ENCODE results near the gene CASP9.

The CASP9 gene
- total RNA-seq: 8.0 to 8.3 (median 8.2) reads per million in 4 donors

GRCh38 chr1:15524021-15524282, at the start of gene CASP9:
CASP9 (minus strand) TSS chr1:15524215; CDS start chr1:15524200, 15 bp downstream.
- DNase-seq: no peak

DNA sequence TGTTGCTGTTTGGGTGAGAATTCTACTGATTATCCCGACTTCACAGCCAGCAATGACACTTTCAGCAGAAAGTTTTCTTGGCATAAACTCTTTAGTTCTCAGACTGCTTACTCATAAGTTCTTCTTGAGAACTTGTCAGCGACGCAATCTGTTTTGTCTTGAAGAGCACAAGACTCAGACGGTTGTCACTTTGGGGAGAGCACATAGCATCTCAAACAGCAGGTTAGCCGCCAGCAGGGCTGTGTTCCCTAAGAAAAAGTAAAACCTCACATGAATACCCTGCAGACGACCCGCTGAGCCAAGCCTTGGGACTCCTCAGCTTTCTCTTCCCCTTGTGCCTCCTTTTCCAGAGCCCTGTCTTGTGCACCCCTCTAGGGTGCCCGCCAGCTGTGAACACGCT, 49.5 kb upstream of the CASP9 start:
- no peak for DNase-seq

GRCh38 chr1:15571266-15571665, 47.3 kb upstream of the CASP9 start:
- DNase-seq: no peak

DNA sequence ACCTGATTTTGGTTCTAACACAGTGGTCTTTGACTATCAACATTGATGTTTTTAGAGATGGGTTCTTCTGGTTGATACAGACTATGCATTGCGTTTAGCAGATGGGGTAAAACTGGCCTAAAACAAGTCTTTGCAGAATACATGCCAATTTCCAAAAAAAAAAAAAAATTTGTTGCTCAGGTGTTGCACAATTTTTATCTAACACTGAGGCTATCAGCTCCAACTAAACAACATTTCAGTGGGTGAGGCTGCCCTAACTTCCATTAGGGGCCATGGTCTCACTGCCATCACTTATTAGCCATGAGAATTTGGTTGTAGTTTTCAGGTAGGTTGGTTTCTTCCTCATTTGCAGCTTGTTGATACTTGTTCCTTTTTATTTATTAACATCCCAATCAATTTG, 46.8 kb upstream of the CASP9 start:
- DNase-seq: no peak

DNA sequence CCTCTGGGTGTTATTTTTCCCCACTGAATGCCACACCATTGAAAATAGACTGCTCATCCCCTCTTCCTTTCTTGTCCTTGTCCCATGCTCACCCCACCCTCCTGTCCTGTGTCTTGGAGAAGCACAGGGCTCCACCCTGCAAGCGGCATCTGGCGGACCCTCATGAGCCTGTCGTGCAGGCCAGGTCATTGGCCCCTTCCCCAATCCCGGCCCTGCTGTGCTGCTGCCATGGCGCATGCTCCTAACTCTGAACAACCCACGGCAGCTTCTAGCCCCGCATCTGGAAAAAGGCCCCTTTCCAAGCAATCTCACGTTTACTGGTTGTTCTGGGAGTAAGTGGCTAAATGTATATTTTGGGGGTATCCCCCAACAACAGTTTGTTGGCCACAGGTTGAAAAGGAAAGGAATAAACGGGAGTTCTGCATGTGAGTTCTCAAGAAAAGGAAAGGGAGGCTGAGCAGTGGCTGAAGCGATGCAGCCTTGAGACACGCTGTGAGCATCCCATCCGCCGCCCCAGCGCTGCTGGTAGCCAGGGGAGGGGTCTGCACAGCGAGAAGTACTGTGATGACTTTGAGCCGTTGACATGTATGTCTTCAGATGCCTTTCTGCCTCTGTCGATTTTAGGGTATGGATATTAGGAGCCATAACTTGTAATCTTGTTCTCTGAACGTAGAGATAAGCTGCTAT, 44.5 kb upstream of the CASP9 start:
- DNase-seq: no peak

DNA sequence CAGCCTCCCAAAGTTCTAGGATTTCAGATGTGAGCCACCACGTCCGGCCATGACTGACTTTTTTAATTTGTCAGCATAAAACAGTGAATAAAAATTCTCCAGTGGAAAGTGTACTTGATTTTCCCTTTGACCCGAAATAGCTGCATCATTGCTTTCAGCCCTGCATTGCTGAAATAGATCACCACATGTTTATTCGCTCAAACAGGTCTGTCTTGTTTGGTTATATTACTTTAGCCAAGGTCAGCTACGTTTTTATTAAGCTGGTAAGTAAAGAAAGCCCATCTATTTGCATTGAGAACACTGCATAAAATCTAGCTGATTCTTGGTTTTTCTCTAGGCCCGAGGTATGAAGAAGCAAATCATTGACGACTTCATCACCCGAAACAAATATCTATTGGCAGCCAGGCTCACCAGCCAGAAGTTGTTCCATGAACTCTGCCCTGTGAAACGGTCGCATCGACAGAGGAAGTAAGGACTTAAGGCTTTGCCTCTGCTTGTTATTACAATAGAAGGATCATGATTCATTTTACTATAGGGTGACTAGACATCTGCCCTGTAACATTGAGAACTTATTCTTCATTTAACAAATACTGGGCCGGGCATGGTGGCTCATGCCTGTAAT, 35.3 kb upstream of the CASP9 start:
- DNase-seq: no peak

DNA sequence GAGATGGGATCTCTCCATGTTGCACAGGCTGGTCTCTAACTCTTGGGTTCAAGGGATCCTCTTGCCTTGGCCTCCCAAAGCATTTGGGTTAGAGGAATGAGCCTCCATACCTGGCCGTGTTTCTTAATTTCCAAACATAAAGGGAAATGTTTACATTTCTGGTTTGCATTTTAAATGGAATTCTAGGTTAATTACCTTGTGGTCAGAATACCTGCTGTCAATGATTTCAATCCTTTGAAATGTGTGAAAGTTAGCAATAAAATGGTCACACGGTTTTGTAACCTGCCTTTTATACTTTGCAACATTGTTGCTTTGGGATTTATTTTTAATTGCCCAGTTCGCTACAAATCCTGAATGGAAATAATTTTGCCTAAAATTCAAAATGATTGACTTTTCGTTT, 34.5 kb upstream of the CASP9 start:
- DNase-seq: no peak

DNA sequence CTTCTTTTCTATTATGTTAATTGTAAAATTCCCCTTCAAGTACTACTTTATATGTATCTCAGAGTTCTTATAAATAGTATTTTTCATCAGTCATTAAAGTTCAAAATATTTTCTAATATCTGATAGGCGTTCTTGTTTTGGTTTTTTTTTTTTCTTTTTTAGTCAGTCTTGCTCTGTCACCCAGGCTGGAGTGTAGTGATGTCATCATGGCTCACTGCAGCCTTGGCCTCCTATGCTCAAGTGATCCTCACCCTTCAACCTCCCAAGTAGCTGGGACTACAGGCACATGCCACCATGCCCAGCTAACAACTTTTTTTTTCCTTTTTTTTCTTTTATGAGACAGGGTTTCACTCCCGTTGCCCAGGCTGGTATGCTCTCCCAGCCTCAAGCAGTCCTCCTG, 33.6 kb upstream of the CASP9 start:
- DNase-seq: no peak

- no peak for DNase-seq
Observed at GRCh38 chr1:15557008-15557407, 33.0 kb upstream of the CASP9 start.

DNA sequence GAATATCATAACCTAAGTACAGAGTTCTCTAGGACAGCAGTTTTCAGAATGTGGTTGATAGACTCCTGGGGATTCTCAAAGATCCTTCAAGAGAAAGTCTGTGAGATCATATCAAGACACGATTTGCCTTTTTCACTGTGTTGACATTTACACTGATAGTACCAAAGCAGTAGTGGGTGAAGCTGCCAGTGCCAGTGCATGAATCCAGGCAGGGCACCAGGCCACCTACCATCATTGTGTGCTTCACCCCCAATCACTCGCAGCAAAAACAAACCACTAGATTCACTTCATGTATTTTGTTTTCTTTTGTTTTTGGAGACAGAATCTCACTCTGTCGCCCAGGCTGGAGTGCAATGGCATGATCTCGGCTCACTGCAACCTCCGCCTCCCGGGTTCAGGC, 26.6 kb upstream of the CASP9 start:
- no peak for DNase-seq

DNA sequence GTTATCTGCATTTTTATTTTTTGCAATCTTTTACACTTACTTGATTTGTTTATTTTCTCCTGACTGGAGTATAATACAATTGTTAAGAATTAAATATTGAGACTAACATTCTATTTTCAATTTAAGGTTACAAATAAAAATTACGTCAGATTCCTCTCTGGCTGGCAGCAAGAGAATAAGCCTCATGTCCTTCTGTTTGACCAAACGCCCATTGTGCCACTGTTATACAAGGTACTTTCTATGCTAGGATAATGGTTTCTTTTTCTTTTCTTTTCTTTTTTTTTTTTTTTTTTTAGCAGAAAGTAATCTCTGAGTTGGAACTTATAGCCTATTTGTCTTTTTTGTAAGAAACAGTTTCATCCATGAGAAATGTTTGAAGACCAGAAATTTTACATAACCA, 22.6 kb upstream of the CASP9 start:
- DNase-seq: no peak

- no peak for DNase-seq
Observed at GRCh38 chr1:15543589-15544568, 19.9 kb upstream of the CASP9 start.

DNA sequence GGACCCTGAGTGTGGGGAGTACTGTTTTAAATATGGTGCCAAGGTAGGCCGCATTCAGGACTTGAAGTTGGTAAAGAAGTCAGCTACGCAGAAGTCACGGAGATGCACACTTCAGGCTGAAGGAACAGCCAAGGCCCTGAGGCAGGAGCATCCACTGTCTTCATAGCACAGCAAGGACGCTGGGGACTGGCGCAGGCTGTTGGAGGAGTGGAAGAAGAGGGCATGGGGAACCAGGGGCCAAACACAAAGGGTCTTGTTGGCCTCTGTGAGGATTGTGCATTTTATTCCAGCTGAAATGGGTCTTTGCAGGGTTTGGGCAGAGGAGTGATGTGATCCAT, 19.2 kb upstream of the CASP9 start:
- no peak for DNase-seq

- no peak for DNase-seq
Observed at GRCh38 chr1:15542388-15543250, 18.6 kb upstream of the CASP9 start.

DNA sequence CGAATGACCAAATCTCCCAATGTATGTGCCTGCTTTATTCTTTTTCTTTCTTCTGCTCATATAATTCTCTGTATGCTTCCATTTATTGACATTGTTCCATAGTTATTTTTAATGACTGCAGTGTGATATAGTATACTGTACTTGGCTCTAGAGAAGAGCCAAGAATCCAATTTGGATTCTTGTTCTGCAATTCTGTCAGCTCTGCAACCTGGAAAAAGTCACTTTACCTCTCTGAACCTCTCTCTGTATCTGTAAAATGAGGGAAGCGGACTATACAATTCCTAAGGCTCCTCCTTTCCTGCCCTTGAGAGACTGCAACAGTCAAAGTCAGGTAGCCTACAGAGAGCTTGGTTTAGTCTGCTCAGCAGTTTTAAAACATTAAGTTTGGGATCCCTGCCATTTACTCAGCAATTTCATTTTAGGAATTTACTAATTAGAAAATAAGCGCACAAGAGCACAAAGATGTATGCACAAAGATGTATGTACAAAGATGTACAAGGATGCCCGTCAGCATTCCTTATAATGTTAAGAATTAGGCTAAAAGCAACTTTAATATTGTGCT, 17.3 kb upstream of the CASP9 start:
- DNase-seq: no peak

GRCh38 chr1:15540186-15540585, 16.2 kb upstream of the CASP9 start:
- no peak for DNase-seq

DNA sequence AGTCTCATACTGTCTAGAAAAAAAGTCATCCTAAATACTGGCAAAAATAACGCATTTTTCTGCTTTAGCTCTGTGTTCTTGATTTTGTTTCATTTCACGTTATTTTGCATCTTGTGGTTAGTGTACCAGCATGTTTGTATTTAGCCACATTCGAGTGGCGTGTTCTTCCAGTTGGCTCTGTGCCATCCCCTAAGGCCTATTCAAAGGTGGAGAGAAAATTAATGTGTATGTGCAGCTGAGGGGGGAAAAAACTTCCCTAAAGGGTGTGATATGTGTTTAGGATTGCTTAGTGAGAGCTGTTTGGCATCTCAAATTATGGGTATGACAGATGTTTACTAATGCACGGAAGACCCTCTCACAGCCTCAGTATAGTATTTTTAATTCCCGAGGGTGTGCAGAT, 14.8 kb upstream of the CASP9 start:
- no peak for DNase-seq

DNA sequence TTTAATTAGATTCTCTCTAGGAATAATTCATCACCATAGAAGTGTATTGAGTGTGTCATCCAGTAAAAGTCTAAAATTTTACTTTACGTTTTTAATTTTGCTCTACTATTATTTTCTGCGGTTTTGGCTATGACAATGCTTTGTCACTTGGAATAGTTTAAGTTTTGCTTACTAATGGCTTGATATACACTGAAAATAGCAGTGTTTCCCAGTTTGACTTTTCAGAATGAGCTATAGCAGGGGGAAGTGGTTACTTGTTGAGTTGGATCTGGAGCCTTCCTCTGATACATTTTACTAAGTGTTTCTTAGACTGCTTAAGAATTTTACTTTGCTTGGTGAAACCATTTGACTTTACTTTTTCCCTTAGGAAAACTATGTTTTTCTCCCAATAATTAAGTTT, 7.7 kb upstream of the CASP9 start:
- no peak for DNase-seq

DNA sequence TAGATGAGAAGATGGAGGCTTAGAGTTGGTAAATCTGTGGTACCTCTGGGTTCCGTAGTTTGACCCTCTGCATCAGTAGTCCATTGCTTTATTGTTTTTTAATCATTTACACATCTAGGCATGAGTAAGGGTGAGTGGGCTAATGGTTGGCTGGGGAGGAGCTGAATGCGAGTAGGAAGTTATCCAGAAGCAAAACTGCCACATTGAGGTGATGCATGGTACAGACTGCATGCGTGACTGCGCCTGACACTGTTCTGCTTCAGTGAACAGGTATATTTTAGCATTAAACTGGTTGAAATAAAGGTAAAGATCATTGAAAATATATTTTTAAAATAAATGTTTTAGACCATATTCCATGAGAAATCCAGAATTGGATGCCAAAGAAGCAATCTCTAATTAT, 7.0 kb upstream of the CASP9 start:
- no peak for DNase-seq

GRCh38 chr1:15526490-15527339, 2.7 kb upstream of the CASP9 start, which contains the start of gene DNAJC16:
DNAJC16 (plus strand) TSS chr1:15526848; CDS start chr1:15529106, 2,258 bp downstream.
- peak; percentile 87 to 100 (median 90) for DNase-seq

DNA sequence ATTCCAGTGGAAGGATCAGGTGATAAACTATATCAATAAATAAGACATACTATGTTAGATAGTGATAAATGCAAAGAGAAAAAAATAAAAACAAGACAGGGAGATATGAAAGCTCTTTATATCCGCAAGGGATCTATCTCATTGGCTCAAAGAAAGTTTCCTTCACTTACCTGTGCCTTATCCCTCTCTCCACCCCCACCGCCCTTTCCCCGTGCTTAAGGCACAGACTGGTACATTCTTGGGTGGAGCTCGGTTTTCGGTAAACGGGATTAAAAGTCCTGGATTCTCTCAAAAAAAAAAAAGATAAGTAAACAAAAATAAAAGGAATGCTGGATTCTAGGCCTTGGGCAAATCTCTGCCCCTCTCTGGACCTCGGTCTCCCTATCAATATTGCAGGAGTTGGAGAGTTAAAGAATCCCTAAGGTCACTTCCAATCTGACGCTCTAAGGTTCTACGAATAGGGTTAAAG, 2.0 kb upstream of the CASP9 start:
- DNase-seq: peak in 1 of 5 donors; percentile 13
